Measurements from ENCODE around the gene R3HDML. TPM values are rescaled to one million over a fixed set of nuclear protein-coding genes. Genes with fewer than 3 reads are reported as not detected.
A peak's percentile ranks its signal among the peaks of the same experiment; 100 is the strongest.

The R3HDML gene
- total and polyA plus RNA-seq, 2 of the 13 experiments (the other 11 are each of a cell fraction or from before 2014, with no cell fraction given), result not detected

DNA sequence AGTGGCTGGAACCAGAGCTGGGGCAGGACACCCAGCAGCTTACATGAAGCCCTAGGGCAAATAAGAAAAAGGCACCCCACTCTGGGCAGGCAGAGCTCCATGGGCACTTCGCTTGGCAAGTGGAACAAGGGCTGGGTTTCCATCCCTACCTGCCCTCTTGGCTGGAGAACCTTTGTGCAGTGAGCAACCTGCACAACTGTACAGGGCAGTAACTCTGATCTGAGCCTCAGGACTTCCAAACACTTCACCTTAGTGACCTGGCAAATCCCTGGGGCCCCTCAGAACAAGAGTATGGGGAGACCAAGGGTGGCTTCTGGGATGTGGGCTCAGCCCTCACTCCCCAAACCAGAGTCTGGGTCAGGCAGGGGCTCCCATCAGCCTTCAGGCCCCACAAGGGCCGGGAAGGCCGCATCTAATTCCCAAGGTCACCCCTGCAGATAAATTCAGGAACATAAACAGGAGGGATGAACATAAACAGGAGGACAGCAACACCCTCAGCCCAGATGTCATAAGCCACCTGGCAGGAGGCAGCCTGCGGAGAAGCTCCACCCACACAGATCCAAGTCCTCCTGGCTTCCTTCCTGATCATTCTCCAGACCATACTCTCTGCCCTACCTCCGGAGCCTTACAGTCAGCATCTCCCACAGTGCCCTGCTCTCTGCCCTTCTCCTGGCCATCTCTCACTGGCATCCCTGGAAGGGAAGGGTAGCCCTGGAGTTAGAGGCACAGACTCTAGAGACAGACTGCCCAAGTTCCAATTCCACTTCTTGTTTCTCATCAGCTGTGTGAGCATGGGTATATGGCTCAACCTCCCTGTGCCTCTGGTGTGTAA lies 56.1 kb downstream of the R3HDML start (continued):
- TF ChIP-seq, protein P1, sequence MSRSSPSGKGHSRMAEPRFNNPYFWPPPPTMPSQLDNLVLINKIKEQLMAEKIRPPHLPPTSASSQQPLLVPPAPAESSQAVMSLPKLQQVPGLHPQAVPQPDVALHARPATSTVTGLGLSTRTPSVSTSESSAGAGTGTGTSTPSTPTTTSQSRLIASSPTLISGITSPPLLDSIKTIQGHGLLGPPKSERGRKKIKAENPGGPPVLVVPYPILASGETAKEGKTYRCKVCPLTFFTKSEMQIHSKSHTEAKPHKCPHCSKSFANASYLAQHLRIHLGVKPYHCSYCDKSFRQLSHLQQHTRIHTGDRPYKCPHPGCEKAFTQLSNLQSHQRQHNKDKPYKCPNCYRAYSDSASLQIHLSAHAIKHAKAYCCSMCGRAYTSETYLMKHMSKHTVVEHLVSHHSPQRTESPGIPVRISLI (CRISPR knock-in tag; IDR thresholded peaks at IDR 0.05; ENCODE audit: borderline replicate concordance), result no peak
- TF ChIP-seq XBP1 (CRISPR knock-in tag; IDR thresholded peaks at IDR 0.05), result no peak
- TF ChIP-seq YEATS2 (CRISPR knock-in tag; IDR thresholded peaks at IDR 0.05; ENCODE audit: borderline replicate concordance), result peak; percentile 41; the same call in 1 of the 2 replicates
- peak; percentile 96 for TF ChIP-seq POLR2AphosphoS5 (IDR thresholded peaks at IDR 0.05; ENCODE audit: low read depth, low read length)
- TF ChIP-seq ZNF609 (CRISPR knock-in tag; IDR thresholded peaks at IDR 0.05; ENCODE audit: borderline replicate concordance), result 0 out of 2 replicates have a peak, but pooled peaks have one; percentile 1
- peak; percentile 44; the same call in 1 of the 2 replicates for TF ChIP-seq PATZ1 (CRISPR knock-in tag; IDR thresholded peaks at IDR 0.05)
- TF ChIP-seq BCL6 (CRISPR knock-in tag; IDR thresholded peaks at IDR 0.05), result no peak; the same call in none of the 2 replicates
- TF ChIP-seq ESRRA (CRISPR knock-in tag; IDR thresholded peaks at IDR 0.05; ENCODE audit: low read depth), result peak; percentile 93
- TF ChIP-seq STAT5B (CRISPR knock-in tag; IDR thresholded peaks at IDR 0.05), result no peak
- no peak for TF ChIP-seq MAZ (IDR thresholded peaks at IDR 0.05; ENCODE audit: borderline replicate concordance, low read depth, low read length)
- TF ChIP-seq MAZ (CRISPR knock-in tag; IDR thresholded peaks at IDR 0.05; ENCODE audit: low read depth), result peak; percentile 80
- TF ChIP-seq AHR (CRISPR knock-in tag; IDR thresholded peaks at IDR 0.05), result peak; percentile 85; the same call in 1 of the 2 replicates
- no peak for TF ChIP-seq PTBP1 (IDR thresholded peaks at IDR 0.05; ENCODE audit: low read depth, low read length, poor library complexity, severe bottlenecking)
- no peak for TF ChIP-seq BRCA1 (CRISPR knock-in tag; IDR thresholded peaks at IDR 0.05)
- TF ChIP-seq MLX (CRISPR knock-in tag; IDR thresholded peaks at IDR 0.05), result peak; percentile 70; the same call in 1 of the 2 replicates
- TF ChIP-seq CENPX (CRISPR knock-in tag; IDR thresholded peaks at IDR 0.05), result no peak
- TF ChIP-seq TEF (CRISPR knock-in tag; IDR thresholded peaks at IDR 0.05), result peak; percentile 49; the same call in 1 of the 2 replicates
- TF ChIP-seq GPBP1L1 (CRISPR knock-in tag; IDR thresholded peaks at IDR 0.05), result no peak

All from HepG2 (cell line).